Activated effector memory CD4-positive, alpha-beta T cell treated with Interleukin-2 at 50 U/mL for 16 hours (primary cell): Measurements from ENCODE around the gene SPRTN.

Source experiments
- DNase-seq: peaks from one replicate; pipeline ENCODE4 v3.0.0-alpha.2; 2020

The SPRTN gene, protein sequence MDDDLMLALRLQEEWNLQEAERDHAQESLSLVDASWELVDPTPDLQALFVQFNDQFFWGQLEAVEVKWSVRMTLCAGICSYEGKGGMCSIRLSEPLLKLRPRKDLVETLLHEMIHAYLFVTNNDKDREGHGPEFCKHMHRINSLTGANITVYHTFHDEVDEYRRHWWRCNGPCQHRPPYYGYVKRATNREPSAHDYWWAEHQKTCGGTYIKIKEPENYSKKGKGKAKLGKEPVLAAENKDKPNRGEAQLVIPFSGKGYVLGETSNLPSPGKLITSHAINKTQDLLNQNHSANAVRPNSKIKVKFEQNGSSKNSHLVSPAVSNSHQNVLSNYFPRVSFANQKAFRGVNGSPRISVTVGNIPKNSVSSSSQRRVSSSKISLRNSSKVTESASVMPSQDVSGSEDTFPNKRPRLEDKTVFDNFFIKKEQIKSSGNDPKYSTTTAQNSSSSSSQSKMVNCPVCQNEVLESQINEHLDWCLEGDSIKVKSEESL

DNA sequence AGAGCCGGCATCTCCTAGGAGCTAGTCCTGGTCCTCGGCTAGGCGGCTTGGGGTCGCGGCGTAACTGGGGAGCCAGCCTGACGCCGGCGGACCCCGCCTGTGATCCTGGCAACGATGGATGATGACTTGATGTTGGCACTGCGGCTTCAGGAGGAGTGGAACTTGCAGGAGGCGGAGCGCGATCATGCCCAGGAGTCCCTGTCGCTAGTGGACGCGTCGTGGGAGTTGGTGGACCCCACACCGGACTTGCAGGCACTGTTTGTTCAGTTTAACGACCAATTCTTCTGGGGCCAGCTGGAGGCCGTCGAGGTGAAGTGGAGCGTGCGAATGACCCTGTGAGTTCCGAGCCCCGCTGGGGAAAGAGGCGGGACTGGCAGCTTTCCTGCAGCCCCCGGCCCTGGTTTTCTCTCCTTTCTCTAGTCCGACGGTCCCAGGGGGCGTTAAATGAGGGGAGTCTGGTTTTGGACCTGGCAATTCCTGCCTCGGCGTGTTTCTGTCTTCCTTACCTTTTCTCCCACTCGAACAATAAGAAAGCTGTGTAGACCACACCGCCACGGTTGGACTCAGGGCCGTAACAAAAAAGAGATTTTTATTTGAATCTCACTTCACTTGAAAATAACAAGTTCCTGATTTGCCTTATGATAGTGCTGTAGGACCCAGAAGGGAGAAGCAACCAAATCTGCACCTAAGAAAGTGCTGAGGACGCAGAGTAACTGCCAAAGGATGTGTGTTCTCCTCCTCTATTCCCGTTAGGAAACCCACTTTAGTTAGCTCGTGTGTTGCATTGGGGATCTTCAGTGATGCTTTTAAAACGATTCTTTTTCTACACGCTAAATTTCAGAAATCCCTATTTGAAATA, at the start of gene SPRTN:
Gene SPRTN (plus strand): TSS at position 24 of the 859 bp plus-strand sequence. CDS start 91 bp downstream, at position 115.
- DNase-seq: no peak

DNA sequence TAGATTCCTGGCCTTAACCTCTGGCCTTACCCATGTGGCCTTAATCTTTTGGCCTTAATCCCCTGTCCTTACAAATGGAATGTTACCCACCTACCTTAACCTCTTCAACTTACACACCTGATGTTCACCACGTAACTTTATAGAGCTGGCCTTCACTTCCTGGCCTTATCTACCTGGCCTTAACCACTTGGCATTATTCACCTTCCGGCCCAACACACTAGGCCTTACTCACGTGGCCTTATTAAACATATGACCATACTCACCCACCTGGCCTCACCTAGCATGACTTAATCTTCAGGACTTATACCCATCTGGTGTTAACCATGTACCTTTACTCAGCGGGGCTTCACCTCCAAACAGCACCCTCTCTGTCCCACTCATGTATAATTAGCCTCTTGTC, 42.2 kb upstream of the SPRTN start:
- no peak for DNase-seq

DNA sequence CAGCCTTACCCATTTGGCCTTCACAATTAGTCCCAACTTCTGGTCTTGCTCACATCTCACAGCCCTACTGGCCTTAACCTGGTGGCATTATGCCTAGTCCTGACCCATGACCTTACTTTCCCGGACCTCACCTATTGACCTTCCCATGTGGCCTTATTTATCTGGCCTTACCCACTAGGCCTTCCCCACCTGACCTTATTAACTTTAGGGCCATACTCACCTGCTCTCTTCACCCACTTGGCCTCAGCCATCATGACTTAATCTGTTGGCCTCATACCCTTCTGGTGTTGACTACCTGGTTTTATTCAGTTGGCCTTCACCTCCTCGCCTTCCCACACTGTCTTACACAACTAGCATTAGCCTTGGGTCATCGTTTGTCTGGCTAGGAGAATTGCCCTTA, 36.1 kb upstream of the SPRTN start:
- no peak for DNase-seq

DNA sequence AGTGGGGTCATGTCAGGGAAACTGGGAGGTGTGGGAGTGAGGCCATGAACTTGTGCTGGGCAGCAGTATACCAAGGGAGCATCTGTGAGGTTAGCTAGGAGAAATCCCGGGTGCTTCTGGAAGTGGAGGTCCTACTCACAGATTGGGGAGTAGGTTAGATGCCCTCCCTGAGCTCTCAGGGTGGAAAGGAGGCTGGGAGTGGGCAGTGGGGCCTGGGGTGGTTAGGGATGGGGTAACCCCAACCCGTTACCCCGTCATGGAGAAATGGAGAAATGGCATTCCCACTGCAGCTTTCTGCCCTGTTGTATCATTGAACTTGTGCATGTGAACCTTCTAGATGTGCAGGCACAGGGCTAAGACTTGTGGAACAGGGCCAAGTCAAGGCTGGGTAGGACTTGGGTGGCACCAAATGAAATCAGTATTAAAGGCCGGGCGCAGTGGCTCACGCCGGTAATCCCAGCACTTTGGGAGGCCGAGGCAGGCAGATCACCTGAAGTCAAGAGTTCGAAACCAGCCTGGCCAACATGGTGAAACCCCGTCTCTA, 27.6 kb upstream of the SPRTN start:
- DNase-seq: no peak

DNA sequence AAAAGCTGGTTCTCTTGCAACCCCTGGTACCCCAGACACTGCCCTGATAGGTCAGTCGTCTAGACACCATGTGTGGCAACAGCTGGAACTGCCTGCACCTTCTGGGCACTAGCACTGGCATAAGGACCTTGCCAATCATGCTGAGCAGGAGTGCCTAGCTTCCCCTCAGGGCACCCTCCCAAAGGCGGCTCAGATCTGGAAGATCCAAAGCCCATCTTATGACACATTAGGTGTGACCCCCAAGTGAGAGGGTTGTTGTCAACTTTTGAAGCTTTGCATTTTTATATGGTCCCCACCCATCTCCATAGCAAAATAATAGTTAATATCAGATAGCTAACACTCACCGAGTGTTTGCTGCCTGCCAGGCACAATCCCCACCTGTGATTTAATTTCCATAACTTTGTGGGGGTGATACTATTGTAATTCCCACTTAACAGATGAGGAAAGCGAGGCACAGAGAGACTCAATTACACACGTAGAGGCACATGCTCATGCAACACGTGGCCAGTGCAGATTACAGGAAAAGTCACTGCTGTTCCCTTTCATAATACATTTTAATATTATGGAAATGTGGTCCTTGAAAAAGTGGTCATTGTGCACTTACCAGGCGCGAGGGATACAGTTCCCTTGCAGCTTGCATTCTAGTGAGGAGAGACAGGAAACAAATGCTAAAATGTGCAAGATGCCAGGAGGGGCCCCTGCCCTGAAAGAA, 26.2 kb upstream of the SPRTN start:
- DNase-seq: no peak

DNA sequence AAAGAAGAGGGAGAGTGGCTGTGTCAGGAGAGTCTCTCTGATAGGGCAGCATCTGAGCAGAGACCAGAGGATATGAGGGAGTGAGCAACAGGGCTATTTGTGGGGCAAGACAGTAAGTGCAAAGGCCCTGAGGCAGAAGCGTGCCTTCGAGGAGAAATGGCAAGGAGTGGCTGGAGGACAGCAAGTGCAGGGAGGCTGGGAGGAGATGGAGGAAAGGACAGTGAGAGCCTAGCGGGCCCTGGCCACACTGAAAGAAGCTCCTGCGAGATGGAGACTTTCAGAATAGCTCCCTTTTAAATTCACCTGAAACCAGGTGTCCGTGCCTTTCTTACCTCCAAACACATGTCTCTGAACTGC, 25.7 kb upstream of the SPRTN start:
- no peak for DNase-seq

DNA sequence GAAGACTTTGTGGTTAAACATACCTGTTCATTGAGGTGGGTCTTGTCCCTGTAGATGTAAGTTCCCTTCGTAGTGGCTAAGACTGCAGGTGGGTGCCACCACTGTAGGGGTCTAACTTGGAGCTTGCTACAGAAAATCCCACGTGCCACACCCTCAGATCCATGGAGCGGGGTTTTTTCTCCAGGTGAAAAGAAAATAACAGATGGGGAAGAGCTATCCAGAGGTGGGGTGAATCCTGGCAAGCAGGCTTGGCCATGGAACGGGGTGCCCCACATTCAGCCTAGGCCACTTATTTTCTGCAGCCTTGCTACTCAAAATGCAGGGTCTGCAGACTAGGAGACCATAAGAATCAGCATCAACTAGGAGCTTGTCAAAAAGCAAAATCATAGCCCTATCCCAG, 24.4 kb upstream of the SPRTN start:
- no peak for DNase-seq

DNA sequence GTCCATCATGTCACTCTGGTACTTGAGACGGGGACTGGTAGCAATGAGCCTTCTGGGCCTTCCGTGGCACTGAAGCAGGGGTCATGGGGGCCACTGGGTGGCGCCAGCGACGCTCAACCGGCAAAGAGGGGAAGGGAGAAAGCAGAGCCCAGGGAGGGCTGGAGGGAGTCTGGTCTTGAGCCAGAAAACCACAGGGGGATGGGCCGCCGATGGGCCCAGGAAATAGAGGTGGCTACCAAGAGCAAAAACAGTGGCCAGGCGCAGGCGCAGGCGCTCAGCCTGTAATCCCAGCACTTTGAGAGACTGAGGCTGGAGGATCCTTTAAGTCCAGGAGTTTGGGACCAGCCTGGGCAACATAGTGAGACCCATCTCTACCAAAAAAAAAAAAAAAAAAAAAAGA, 22.2 kb upstream of the SPRTN start:
- peak; percentile 9 for DNase-seq

DNA sequence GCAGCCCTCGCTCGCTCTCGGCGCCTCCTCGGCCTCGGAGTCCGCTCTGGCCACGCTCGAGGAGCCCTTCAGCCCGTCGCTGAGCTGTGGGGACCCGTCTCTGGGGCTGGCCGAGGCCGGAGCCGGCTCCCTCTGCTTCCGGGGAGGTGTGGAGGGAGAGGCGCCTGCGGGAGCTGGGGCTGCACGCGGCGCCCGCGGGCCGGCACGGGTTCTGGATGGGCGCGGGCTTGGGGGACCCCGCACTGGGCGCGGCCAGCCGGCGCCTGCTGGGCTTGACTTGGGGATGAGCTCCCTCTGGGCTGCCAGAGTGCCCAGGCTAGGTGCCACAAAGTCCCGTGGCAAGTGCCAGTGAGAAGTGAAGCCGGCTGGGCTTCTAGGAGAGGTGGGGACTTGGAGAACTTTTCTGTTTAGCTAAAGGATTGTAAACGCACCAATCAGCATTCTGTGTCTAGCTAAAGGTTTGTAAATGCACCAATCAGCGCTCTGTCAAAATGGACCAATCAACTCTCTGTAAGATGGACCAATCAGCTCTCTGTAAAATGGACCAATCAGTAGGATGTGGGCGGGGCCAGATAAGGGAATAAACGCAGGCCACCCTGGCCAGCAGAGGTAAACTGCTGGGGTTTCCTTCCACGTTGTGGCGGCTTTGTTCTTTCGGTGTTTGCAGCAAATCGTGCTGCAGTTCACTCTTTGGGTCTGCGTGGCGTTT, 20.6 kb upstream of the SPRTN start:
- no peak for DNase-seq

DNA sequence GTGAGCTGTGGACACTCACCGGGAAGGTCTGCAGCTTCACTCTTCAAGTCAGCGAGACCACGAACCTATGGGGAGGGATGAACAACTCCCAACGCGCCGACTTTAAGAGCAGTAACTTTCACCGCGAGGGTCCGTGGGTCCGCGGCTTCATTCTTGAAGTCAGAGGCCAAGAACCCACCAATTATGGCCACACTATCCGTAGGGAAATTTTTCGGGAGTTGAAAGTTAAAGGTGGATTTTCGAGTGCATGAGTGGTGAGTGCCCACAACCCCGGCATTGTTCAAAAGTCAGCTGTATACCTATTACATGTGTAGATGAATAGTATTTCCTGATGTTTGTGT, 20.1 kb upstream of the SPRTN start:
- no peak for DNase-seq

DNA sequence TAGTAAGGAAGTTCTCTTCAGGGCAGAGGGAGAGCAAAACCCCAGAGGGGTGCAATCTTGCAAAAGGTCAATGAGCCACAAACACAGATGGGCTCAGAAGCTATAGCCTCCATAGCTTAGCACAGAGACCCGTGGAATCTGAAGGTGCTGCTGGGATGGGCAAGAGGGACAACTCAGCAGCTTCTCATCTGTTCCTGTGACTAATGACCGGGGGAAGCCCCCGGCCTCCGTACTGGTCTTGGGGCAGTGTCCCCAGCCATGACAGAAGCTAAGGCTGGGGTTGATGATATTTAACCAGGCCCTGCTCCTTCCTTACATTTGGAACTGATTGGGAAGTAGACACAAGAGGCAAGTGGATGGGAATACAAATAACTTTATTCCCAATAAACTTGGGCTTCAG, 19.5 kb upstream of the SPRTN start:
- no peak for DNase-seq

DNA sequence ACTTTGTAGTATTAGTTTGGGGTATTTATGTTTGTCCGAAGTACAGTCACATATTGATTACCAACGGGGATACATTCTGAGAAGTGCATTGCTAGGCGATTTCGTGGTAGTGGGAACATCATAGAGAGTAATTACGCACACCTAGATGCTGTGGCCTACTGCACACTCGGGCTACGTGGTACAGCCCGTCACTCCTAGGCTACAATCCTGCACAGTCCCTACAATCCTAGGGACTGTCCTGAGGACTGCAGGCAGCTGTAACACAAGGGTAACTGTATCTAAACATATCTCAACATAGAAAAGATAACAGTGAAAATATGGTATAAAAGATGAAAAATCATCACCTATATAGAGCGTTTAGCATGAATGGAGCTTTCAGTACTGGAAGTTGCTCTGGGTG, 19.0 kb upstream of the SPRTN start:
- DNase-seq: no peak

DNA sequence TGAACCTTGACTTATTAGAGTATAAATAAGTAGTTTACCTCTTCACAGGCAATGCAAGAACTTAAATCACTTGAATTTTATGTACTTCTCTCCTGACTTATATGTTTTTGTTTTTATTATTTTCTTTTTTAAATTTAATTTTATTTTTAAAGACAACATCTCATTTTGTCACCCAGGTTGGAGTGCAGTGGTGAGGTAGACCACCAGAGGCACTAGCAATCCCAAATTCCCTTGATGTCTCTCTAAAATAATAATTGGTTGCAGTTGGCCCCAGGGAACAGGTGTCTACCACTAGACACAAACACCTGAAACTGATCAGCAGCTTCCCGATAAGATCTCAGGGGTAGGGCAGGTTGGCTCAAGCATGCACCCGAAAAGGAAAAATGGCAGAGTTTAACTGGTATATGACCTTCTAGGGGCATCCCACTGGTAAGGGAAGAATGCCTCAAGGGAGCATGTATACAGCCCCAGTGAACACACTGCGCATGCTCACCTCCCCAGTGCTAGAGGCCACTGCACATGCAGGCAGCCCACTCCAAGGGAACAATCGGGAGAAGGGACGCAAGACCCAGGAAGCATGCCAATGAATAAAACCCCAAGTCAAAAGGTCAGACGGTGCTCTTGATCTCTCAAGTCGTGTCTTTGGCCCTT, 15.1 kb upstream of the SPRTN start:
- no peak for DNase-seq

DNA sequence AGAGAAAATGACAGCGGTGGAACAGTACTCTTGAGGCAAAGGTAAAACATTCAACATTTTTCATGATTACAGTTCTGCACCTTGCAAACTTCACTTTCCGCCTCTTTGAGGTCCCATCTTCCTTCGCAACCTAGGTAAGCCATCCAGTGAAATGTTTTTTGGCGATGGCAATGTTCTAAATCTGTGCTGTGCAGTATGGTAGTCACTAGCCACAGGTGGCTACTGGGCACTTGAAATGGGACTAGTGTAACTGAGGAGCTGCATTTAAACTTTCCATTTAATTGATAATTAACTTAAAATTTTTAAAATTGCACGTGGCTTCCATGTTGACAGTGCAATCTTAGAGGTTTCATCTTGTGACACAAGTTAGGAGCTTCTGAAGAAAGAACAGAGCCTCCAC, 13.4 kb upstream of the SPRTN start:
- DNase-seq: no peak

DNA sequence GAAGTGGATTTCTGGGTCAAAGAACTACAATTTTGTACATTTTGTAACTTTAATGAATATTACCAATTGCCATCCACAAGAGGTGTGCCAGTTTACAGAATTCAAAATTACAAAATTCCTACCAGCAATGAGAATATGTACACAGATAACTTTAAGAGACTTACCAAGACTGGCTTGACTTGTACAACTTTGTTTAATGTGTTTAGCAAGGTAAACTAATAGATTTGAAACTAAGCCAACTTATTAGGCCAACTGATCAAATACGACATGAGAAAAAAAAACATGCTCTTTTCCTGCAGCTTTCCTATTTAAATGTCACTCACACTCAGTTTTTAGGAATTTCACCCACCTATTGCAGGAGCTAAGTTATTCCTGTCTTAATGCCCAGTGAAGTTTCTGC, 11.8 kb upstream of the SPRTN start:
- no peak for DNase-seq

DNA sequence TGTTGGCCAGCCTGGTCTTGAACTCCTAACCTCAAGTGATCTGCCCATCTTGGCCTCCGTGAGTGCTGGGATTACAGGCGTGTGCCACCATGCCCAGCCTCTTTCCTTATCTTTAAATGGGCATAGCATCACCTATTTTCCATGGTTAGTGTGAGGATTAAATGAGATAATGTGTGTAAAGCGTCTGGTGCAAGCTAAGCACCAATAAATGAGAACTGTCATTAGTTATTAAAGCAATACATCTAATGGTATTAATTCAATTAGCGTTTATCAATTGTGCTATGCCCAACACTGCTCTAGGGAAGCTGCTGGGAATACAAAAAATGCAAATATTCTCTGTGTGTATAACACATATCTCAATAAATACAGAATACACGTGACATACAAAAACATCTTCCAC, 10.5 kb upstream of the SPRTN start:
- no peak for DNase-seq

DNA sequence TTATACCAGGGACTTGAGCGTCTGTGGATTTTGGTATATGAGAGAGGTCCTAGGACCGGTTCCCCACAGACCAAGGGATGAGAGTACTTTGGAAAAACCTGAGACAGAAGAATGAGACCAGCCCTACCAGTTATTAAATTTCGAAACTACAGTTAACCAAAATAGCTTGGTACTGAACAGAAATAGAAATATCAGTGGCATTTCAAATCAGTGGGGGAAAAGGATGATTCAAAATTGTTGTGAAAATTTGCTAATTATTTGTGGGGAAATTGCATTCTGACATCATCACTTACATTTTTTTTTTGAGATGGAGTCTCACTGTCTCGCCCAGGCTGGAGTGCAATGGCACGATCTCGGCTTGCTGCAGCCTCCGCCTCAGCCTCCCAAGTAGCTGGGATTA, 8.6 kb upstream of the SPRTN start:
- DNase-seq: no peak

DNA sequence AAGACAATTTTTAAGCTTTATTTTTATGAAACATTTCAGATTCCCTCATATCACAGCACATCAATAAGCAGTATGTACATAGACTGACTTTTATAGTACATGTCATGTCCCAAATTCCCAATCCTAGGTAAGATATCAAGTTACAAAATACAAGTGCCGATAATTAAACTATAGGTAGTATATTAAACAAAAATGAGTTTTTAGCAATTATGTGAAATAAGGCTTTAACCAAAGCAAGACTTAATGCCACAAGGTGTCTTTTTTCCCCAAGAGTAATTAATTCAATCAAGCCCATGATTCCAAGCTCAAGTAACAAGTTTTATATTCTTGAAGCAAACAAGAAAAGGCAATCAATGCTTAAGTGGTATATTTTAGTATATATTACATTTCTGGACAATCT, 5.3 kb upstream of the SPRTN start:
- DNase-seq: no peak

DNA sequence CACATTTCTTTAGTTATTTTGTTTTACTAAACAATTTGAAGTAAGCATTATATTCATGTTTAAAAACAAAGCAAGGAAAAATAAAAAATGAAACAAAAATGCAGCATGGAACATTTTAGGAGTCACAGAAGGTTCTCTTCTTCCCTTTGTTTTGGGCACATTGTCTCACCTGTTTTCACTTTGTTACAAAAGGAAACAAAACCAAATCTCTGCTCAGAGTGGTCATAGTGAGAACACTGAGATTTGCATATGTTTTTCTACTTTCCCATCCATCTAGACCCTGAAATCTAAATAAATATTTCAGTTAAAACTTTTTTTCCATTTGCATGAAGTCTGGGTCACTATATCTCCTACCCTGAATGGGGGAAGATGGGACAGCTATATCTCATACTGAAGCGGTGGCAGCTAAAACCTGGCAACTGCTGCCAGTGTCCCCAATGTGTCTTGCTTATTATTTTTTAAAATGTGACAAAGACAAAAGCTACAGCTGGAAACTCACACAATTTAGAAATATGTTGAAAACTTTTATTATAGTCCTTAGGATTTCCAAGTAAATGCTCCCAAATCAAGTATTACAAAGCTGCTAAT, 3.9 kb upstream of the SPRTN start:
- no peak for DNase-seq

DNA sequence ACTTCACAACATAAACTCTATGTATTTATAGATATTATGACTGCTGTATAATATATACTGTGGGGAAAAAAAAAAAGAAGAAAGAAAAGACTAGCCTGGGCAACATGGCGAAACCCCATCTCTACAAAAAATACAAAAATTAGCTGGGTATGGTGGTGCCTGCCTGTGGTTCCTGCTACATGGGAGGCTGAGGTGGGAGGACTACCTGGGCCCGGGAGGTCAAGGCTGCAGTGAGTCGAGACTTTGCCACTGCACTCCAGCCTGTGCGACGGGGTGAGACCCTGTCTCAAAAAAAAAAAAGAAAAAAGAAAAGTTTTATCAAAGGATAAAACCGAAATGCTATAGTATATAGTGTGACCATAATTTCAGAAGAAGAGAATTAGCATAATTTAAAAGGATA, 3.1 kb upstream of the SPRTN start:
- no peak for DNase-seq

DNA sequence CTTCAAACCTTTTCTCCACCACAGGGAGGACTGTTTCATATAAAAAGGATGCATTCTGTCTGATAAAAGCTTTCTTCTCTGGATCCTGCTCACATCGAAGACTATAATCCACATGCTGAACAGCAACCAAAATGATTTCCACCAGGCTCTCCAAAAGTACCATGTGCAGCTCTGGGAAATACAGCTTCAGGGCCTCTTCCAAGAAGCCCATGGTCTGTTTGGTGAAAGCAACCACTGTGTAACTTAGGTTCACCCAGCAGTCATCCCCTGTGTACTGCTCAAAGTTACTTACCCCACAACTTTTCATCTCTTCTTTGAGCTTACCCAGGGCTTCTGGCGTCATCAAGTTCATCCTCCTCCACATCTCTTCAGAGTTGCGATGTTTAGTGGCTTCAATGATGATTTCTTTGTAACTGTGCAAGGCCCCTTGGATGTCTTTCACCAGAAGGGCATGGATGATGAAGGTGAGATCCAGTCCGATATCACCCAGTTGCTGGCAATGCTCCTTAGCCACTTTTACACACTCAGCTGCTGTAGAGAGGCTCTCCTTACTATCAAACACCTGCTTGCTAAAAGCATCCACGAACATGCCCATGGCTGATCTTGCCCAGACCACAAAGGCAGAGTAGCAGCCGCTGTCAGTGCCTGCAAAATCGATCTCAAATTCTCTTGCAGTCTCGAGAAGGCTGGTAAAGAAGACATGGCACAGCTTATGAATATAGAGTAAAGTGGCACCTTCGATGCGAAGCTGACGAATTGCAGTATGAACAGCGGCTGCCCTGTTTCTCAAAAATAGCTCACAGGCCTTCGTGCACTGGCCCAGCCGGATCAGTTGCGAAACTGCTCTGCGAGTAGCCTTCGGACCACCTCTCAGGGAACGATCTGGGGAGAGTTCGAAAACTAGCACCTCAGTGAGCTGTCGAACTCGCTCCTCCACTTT, 2.2 kb upstream of the SPRTN start:
- no peak for DNase-seq
